H1 (cell line): Measurements from ENCODE around the gene NIM1K. TPM values are rescaled to one million over a fixed set of nuclear protein-coding genes. Genes with fewer than 3 reads are reported as not detected.

Source experiments
- SRF ChIP-seq: IDR thresholded peaks from 2 replicates; pipeline ENCODE4 v1.6.1; 2011; ENCODE audit warnings: mild to moderate bottlenecking, low read depth, low read length, moderate library complexity
- polyA plus RNA-seq, 7 experiments: library from polyadenylated mRNA; depleted of rRNA in 3 of 7; stranded (reverse) in 5 of 7; unstranded in 2 of 7; fragments of >200 nt in 5 of 7; fragments of 200-250 nt in 2 of 7; gene quantifications; 1 replicate in 5 of 7; 2 replicates in 1 of 7; 4 replicates in 1 of 7; pipeline versions ENCODE4 v1.2.1 to v1.2.3, GENCODE V29; 2011 to 2013; ENCODE audit warnings: missing spikeins in 2 of 7, mixed read lengths in 2 of 7
- total RNA-seq: library from RNA; stranded (reverse); fragmentation: NEBNext Ultra II Directional; extraction: Animal tissue kit (Norgen Biotek cat#: 25700); gene quantifications from 2 replicates; pipeline ENCODE4 v1.2.1, GENCODE V29; 2021

The NIM1K gene
- total and polyA plus RNA-seq, 2 of the 8 experiments (the other 6 are each of a cell fraction or from before 2014, with no cell fraction given), result not detected

DNA sequence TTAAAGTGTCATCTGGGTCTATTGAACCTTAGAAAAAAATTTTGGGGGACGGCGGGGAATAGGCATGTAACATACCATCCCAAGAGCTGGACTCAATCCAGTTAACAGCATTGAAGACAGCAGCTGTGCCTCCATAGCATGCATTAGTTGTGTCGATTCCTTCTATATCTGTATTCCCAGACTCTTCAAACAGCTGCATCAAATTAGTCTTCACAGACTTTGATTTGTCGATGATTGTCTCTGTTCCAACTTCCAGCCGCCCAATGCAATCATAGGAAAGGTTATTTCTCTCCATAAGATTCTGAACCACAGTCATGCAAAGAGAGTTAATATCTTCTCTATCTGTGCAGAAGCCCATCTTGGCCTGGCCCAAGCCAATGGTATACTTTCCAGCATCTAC, 106.4 kb downstream of the NIM1K start (continued):
- TF ChIP-seq SRF, result no peak
